Liver (tissue), 2 donors: ENCODE measurements around the gene UBAP1L.

ENCODE experiments used
- CTCF ChIP-seq: fragments of 150-350 bp; IDR thresholded peaks from 2 replicates; pipeline ENCODE4 v1.5.1; 2017; ENCODE audit warnings: improper control_type of control experiment, low read depth, low read length; ENCODE audit not compliant: missing input control
- REST ChIP-seq: IDR thresholded peaks from 2 replicates; pipeline ENCODE4 v1.6.1; 2016; ENCODE audit warnings: antibody characterized with exemption, mild to moderate bottlenecking
- YY1 ChIP-seq: IDR thresholded peaks from 2 replicates; pipeline ENCODE4 v1.6.1; 2016; ENCODE audit warnings: antibody characterized with exemption, mild to moderate bottlenecking
- donor health status: healthy.

GRCh38 chr15:65050270-65050669 is 64.7 kb downstream of the UBAP1L start:
- no peak for TF ChIP-seq YY1
- no peak for TF ChIP-seq CTCF
- TF ChIP-seq REST: no peak
